ENCODE measurements around the gene SLC39A11. TPM values are rescaled to one million over a fixed set of nuclear protein-coding genes. Genes with fewer than 3 reads are reported as not detected.
"Not testable (repeated sequence)": the region's sequence is repeated elsewhere in the genome, so short reads cannot be mapped to it uniquely, and the experiment has no call there.

The SLC39A11 gene
- total RNA-seq, 2 donors from 2014 or later, result 21.5 to 26.4 TPM

DNA sequence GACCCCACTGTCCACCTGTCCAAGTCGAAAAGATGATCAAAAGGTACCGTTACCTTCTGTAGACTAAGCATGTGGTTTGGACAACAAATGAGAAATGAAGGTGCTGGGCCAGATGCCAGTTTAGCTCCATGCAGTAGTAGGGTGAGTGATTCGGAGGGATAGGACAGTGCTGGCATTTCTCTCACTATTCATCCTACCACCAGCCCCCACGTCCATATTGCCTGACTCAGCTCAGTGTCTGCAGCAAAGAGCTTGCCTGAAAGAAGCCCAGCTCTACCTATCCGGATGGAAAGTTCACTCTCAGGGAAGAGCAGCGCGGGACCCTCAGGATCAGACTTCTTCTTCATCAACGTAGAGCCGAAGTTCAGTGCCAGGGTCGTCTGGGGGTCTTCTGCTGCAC is 145.0 kb downstream of the SLC39A11 start:
- no peak for ATAC-seq (replicated peaks in 1 of 2)
- H3K27me3 Mint-ChIP-seq (ENCODE audit: low read depth), result no peaks in the 10 kb centered on the region
- H3K4me1 Mint-ChIP-seq (ENCODE audit: low read depth), result no peaks in the 10 kb centered on the region
- DNase-seq, result no peak
- H3K27ac Mint-ChIP-seq, result no peak overlapping the region
- no peak overlapping the region for H3K4me3 Mint-ChIP-seq
- no peaks in the 10 kb centered on the region for H3K36me3 Mint-ChIP-seq (ENCODE audit: insufficient read depth in 2 of 2)
- no peaks in the 10 kb centered on the region for H3K9me3 Mint-ChIP-seq

DNA sequence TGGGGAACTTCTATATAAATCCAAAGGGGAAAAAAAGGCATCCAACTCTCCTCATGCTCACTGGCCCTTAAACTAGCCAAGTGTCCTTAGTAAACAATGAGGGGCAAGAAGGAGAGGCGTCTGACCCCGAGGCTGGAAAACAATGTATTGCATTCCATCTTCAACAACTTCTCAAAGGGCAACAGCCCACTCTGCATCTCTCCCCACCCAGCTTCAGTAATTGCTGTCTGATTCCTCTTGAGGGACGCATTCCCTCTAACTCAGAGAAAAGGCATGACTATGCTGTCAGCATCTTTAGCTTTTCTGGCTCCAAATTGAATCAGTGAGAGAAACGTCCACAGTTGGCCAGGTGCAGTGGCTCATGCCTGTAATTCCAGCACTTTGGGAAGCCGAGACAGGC is 145.8 kb downstream of the SLC39A11 start:
- H3K27ac Mint-ChIP-seq, result no peak overlapping the region
- H3K27me3 Mint-ChIP-seq (ENCODE audit: low read depth), result no peaks in the 10 kb centered on the region
- no peak overlapping the region for H3K4me3 Mint-ChIP-seq
- no peak for DNase-seq
- no peak for ATAC-seq (replicated peaks in 1 of 2)
- H3K9me3 Mint-ChIP-seq, result no peaks in the 10 kb centered on the region
- no peaks in the 10 kb centered on the region for H3K4me1 Mint-ChIP-seq (ENCODE audit: low read depth)
- no peaks in the 10 kb centered on the region for H3K36me3 Mint-ChIP-seq (ENCODE audit: insufficient read depth in 2 of 2)

DNA sequence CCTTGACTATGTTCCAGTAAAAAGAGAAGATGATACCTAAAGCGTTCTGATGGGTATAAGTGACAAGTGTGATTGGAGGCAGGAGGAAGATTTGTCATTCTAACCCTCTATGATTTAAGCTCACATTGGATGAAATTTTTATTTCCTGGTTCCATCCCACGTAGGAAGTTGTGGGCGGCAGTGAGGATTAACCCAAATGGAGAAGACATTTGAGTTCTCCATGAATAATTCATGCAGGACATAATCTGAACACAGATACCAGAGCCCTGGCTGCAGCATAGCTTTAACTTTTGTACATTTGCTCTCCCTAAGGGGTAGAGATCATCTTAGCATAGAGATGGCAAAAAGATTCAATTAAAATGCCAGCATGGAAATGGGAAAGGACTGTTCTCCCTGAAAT is 146.3 kb downstream of the SLC39A11 start:
- no peaks in the 10 kb centered on the region for H3K4me1 Mint-ChIP-seq (ENCODE audit: low read depth)
- DNase-seq (no peak), ATAC-seq (replicated peaks in 1 of 2) (no peak)
- H3K27ac Mint-ChIP-seq, result no peak overlapping the region
- no peak overlapping the region for H3K4me3 Mint-ChIP-seq
- H3K9me3 Mint-ChIP-seq, result no peaks in the 10 kb centered on the region
- no peaks in the 10 kb centered on the region for H3K36me3 Mint-ChIP-seq (ENCODE audit: insufficient read depth in 2 of 2)
- H3K27me3 Mint-ChIP-seq (ENCODE audit: low read depth), result no peaks in the 10 kb centered on the region

DNA sequence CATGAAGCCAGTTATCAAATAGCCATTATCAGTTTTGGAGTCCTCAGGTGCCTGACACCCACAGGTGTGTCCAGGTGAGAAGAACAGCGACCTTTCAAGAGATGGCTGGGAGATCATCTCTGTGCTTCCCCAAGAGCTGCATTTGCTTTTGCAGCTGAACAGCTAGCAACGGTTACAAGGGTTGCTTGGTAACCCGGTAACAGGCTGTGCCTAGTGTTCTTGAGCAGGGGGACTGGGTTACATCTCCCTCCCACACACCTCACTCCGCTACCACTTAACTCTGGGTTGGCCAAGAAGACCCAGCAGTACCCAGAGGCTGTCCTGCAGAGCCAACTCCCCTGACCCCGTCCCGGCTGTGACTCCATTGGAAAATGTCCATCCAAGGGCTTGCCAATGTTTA is 147.0 kb downstream of the SLC39A11 start:
- ATAC-seq (replicated peaks in 1 of 2), result no peak
- Mint-ChIP-seq H3K4me1 (ENCODE audit: low read depth) (no peaks in the 10 kb centered on the region), H3K4me3 (no peak overlapping the region), H3K27ac (no peak overlapping the region), H3K36me3 (ENCODE audit: insufficient read depth in 2 of 2) (no peaks in the 10 kb centered on the region), H3K9me3 (no peaks in the 10 kb centered on the region), H3K27me3 (ENCODE audit: low read depth) (no peaks in the 10 kb centered on the region)
- DNase-seq, result no peak

DNA sequence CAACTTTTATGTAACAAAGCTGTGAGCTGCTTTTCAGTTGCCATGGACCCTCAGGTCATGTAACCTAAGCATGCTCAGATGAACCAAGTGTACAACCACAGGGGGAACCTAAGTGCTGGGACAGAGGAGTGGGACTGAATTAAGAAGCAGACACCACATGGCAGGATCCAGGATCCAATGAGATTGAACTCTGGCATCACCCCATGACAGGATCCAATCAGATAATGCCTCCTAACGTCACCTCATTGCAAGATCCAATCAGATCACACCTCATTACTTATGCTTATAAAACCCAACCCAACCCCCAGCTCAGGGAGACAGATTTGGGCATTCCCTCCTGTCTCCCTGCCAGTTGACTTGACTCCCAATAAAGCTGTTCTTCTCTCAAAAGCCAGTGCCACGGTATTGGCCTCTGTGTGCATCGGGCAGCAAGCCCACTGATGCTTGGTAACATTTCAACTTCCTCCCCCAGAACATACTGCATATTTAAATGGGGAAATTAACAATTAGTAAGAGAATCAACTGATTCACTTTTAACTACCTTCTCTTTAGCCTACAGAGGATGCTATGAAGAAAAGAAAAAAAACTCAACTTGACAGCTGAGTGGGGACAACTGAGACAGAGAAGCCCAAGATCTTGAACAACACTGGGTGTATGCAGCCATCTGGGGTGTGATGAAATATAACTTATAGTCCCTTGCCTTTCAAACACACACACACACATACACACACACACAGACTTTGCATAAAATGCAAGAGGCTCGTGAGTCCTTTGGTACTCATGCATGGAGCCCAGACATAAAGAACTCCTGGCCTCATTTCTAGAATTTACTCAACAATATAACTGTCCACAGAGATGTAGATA is 148.4 kb downstream of the SLC39A11 start:
- Mint-ChIP-seq H3K27me3 (ENCODE audit: low read depth) (no peaks in the 10 kb centered on the region), H3K9me3 (no peaks in the 10 kb centered on the region), H3K4me1 (ENCODE audit: low read depth) (no peaks in the 10 kb centered on the region), H3K4me3 (no peak overlapping the region), H3K27ac (no peak overlapping the region), H3K36me3 (ENCODE audit: insufficient read depth in 2 of 2) (no peaks in the 10 kb centered on the region)
- ATAC-seq (replicated peaks in 1 of 2), result no peak
- DNase-seq, result no peak

DNA sequence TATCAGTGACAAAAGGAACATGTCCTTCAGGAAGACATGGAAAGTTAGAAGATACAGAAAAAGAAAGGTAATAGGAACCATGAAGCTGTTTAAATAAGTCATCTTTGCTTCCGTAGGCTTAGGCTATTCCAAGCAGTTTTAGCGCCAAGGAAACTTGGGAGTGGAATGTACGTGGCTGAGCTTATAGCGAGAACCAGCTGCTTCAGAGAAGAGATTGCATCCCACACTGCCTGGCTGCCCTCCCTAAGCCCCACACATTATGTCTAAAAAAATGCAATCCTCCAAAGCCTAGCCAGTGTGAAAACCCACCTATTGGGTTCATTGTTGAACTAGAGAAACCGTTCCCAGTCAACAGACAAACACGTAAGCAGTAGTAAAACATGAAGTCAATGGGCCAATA is 149.9 kb downstream of the SLC39A11 start:
- H3K4me3 Mint-ChIP-seq, result no peak overlapping the region
- DNase-seq (no peak), ATAC-seq (replicated peaks in 1 of 2) (no peak)
- H3K9me3 Mint-ChIP-seq, result no peaks in the 10 kb centered on the region
- no peaks in the 10 kb centered on the region for H3K27me3 Mint-ChIP-seq (ENCODE audit: low read depth)
- no peaks in the 10 kb centered on the region for H3K4me1 Mint-ChIP-seq (ENCODE audit: low read depth)
- H3K36me3 Mint-ChIP-seq (ENCODE audit: insufficient read depth in 2 of 2), result no peaks in the 10 kb centered on the region
- no peak overlapping the region for H3K27ac Mint-ChIP-seq

DNA sequence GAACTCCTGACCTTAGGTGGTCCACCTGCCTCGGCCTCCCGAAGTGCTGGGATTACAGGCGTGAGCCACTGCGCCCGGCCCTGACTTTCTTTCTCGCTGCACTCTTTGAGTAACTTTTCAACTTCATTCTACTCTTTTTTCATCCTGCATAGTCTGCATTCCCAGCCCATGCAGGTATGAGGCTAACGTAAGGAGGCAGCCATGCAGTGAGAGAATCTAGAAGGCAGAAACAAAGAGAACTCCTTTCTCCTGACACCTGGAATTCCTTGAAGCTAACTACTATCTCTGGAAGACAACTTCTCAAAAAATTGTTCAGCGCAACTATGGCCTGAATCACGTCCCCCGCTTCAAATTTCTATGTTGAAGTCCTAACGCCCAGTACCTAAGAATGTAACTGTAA is 152.0 kb downstream of the SLC39A11 start:
- Mint-ChIP-seq H3K27ac (no peak overlapping the region), H3K27me3 (ENCODE audit: low read depth) (no peaks in the 10 kb centered on the region), H3K9me3 (no peaks in the 10 kb centered on the region), H3K4me1 (ENCODE audit: low read depth) (no peaks in the 10 kb centered on the region), H3K36me3 (ENCODE audit: insufficient read depth in 2 of 2) (no peaks in the 10 kb centered on the region), H3K4me3 (no peak overlapping the region)
- DNase-seq (no peak), ATAC-seq (replicated peaks in 1 of 2) (no peak)

DNA sequence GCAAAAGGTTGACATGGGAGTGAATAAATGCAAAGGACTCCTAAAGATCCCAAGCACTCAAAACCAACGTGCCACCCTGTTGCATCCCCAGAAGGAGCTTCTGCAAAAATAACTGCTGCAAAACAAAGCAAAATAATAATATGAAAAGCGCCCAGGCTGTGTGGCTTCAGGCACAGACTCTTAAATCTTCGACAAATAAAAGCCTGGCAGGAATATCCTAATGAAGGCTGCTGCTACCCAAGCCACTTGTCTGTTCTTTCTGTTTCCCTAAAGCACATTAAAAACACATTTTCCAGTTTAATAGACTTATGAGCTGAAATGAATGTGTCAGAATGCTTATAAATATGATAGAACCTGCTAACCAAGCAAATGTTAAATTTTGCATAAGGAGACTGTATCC is 154.0 kb downstream of the SLC39A11 start:
- H3K27me3 Mint-ChIP-seq (ENCODE audit: low read depth), result no peaks in the 10 kb centered on the region
- H3K27ac Mint-ChIP-seq, result no peak overlapping the region
- no peaks in the 10 kb centered on the region for H3K36me3 Mint-ChIP-seq (ENCODE audit: insufficient read depth in 2 of 2)
- ATAC-seq (replicated peaks in 1 of 2), result no peak
- no peaks in the 10 kb centered on the region for H3K9me3 Mint-ChIP-seq
- DNase-seq, result no peak
- H3K4me1 Mint-ChIP-seq (ENCODE audit: low read depth), result no peaks in the 10 kb centered on the region
- H3K4me3 Mint-ChIP-seq, result no peak overlapping the region

DNA sequence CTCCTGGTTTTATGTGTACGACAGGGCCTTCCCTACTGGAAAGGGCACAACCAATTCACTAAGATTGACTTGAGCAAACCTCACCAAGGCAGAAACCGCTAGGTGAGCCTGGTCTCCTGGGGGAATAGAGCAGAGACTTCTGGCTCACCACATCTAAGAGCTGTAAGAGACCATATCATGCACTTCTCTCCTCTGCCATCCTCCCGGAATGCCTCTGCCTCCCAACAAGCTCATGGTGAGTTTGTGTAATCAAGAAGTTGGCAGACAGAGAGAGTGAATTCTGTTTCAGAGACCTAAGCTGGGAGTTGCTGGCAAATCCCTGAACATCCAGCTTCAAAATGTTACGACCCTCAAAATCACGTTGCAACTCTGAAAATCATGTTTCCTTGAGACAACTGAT is 154.8 kb downstream of the SLC39A11 start:
- Mint-ChIP-seq H3K4me3 (no peak overlapping the region), H3K9me3 (no peaks in the 10 kb centered on the region), H3K36me3 (ENCODE audit: insufficient read depth in 2 of 2) (no peaks in the 10 kb centered on the region), H3K27ac (no peak overlapping the region), H3K4me1 (ENCODE audit: low read depth) (peaks cover 3% of the 10 kb centered on the region), H3K27me3 (ENCODE audit: low read depth) (no peaks in the 10 kb centered on the region)
- ATAC-seq (replicated peaks in 1 of 2) (no peak), DNase-seq (no peak)

DNA sequence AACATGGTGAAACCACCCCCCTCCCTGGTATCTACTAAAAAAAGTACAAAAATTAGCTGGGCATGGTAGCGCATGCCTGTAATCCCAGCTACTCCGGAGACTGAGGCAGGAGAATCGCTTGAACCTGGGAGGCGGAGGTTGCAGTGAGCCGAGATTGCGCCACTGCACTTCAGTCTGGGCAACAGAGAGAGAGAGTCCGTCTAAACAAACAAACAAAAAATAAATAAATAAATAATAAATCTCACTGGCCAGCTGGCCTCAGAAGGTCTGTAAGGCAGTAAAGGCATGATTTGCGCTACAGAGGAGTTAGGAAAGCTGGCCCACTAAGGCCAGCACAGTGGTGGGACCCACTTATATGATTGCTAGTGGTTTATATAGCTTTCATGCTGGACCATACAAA is 155.2 kb downstream of the SLC39A11 start:
- not testable (repeated sequence) for H3K4me1 Mint-ChIP-seq (ENCODE audit: low read depth); H3K4me3 Mint-ChIP-seq; H3K36me3 Mint-ChIP-seq (ENCODE audit: insufficient read depth in 2 of 2); H3K27ac Mint-ChIP-seq; DNase-seq; ATAC-seq (replicated peaks in 1 of 2); H3K9me3 Mint-ChIP-seq; H3K27me3 Mint-ChIP-seq (ENCODE audit: low read depth)

DNA sequence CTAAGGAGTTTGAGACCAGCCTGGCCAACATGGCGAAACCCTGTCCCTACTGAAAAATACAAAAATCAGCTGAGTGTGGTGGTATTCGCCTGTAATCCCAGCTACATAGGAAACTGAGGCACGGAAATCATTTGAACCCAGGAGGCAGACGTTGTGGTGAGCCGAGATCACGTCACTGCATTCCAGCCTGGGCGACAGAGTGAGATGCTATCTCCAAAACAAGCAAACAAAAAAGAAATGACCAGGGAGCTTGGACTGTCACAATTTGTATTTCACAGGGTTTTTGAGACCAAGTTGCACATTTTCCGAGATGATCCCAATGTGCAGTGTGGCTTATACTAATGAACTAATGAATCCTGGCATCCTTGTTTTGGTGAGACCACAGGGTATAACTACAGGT is 156.5 kb downstream of the SLC39A11 start:
- ATAC-seq (replicated peaks in 1 of 2) (no peak), DNase-seq (no peak)
- Mint-ChIP-seq H3K36me3 (ENCODE audit: insufficient read depth in 2 of 2) (no peaks in the 10 kb centered on the region), H3K27me3 (ENCODE audit: low read depth) (no peaks in the 10 kb centered on the region), H3K9me3 (no peaks in the 10 kb centered on the region), H3K27ac (no peak overlapping the region), H3K4me1 (ENCODE audit: low read depth) (peaks cover 17% of the 10 kb centered on the region), H3K4me3 (no peak overlapping the region)

DNA sequence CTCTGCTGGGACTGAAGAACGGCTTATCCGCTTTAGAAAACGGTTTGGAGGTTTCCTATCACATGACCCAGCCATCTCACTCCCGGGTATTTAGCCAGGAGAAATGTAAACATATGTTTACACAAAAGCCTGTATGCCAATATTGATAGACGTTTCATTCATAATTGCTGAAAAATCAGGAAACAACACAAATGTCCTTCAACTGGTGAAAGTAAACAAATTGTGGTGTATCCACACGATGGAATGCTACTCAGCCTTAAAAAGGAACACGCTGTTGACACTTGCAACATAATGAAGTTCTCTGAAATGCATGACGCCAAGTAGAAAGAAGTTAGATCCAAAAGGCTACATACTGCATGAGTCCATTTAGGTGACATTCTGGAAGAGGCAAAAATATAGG is 157.6 kb downstream of the SLC39A11 start:
- ATAC-seq (replicated peaks in 1 of 2) (no peak), DNase-seq (no peak)
- Mint-ChIP-seq H3K36me3 (ENCODE audit: insufficient read depth in 2 of 2) (no peaks in the 10 kb centered on the region), H3K9me3 (no peaks in the 10 kb centered on the region), H3K27me3 (ENCODE audit: low read depth) (no peaks in the 10 kb centered on the region), H3K4me3 (no peak overlapping the region), H3K27ac (no peak overlapping the region), H3K4me1 (ENCODE audit: low read depth) (peaks cover 20% of the 10 kb centered on the region)

DNA sequence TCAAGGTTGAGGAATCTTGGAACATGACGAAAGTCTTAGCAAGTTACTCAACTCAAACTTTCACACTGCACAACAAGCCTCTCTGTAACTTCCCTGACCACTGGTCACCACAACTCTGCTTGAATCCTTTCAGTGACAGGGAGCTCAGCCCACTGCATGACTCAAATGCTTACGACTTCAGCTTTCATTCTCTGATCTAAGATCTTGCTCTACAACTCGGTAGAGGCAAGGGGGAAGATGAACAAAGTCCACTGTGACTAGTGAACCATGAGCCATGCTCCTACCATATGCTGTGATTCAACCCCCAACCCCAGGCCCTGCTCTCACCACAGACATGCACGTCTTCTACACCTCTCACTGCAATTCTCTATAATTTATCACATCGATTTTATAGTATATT is 160.9 kb downstream of the SLC39A11 start:
- Mint-ChIP-seq H3K9me3 (no peaks in the 10 kb centered on the region), H3K4me3 (no peak overlapping the region), H3K36me3 (ENCODE audit: insufficient read depth in 2 of 2) (no peaks in the 10 kb centered on the region), H3K4me1 (ENCODE audit: low read depth) (peaks cover 20% of the 10 kb centered on the region), H3K27me3 (ENCODE audit: low read depth) (no peaks in the 10 kb centered on the region), H3K27ac (no peak overlapping the region)
- ATAC-seq (replicated peaks in 1 of 2), result peak; percentile 65 to 85
- peak; percentile 4 to 15 for DNase-seq

DNA sequence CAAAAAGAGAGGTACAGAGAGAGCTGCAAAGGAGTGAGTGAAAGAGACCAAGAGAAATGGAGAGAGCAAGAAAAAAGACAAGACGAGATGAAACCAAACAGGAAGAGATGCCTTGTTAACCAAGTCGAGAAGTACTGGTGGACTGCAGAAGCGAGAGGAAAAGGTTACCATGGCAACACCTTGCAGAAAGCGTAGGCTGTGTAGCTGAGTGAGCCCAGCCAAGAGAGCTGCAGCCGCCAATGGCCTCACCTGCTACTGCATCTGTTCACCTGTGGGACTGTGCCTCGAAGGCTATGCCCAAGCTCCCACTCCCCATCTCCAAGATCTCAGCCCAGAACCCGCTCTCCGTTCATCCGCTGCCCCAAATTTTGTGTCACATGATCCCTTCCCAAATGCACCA is 161.3 kb downstream of the SLC39A11 start:
- ATAC-seq (replicated peaks in 1 of 2), result peak; percentile 70 to 74
- no peaks in the 10 kb centered on the region for H3K9me3 Mint-ChIP-seq
- no peak overlapping the region for H3K27ac Mint-ChIP-seq

More for the DNA sequence above, 161.3 kb downstream of the SLC39A11 start:
- H3K27me3 Mint-ChIP-seq (ENCODE audit: low read depth), result no peaks in the 10 kb centered on the region
- H3K4me3 Mint-ChIP-seq, result no peak overlapping the region
- peaks cover 20% of the 10 kb centered on the region for H3K4me1 Mint-ChIP-seq (ENCODE audit: low read depth)
- peak; percentile 13 for DNase-seq
- H3K36me3 Mint-ChIP-seq (ENCODE audit: insufficient read depth in 2 of 2), result no peaks in the 10 kb centered on the region

Measured in activated T-cell treated with anti-CD3 and anti-CD28 coated beads, Interleukin-2, amount 50 U/mL, for 72 hours (primary cell).